SKM-1 treated with dmso at 0.1 percent for 144 hours (cell line): ENCODE results near the gene TMEM30A.

Source experiments
- DNase-seq: peaks from one replicate; lab custom pipeline; 2025; ENCODE audit not compliant: unreplicated experiment; lab: John Stamatoyannopoulos, UW

Gene TMEM30A

GRCh38 chr6:75292555-75292954 lies 8.0 kb upstream of the TMEM30A start:
- no peak for DNase-seq

DNA sequence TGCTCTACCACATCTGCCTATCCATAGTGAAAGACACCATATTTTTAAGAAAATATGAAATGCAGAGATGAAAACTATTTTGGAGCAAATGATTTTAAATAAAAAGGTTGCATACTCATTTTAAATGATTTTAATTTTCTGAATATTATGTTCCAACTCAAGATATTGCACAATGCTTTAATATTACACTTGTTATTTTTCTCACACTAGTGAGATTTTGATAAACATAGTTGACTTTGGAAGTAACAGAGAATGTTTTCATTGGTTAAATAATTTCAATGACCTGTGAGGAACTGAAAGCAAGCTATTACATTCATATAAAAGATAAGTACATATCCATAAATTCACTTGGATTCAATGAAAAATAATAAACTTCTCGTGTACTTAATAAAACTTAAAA lies 7.2 kb upstream of the TMEM30A start:
- DNase-seq = no peak

DNA sequence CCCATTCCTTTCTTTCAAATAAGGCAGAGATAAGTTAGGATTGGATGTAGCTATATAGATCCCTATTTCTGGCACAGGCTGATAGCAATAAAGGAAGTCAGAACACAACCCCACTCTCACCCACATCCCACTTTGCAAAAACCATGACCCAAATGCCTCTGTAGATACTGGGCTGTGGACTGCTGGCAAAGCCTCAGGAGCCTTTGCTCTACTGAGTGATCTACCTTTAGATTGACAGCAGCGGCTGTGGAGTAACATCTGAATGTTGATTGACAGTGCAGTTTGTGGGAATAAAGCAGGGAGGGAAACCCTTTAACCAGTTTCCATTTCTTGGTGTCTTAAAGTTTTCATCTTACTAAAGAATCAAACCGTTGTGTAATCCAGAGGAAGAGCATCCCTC lies 6.7 kb upstream of the TMEM30A start:
- no peak for DNase-seq

- no peak for DNase-seq
These were observed 5.7 kb upstream of the TMEM30A start for GRCh38 chr6:75290136-75290945.

DNA sequence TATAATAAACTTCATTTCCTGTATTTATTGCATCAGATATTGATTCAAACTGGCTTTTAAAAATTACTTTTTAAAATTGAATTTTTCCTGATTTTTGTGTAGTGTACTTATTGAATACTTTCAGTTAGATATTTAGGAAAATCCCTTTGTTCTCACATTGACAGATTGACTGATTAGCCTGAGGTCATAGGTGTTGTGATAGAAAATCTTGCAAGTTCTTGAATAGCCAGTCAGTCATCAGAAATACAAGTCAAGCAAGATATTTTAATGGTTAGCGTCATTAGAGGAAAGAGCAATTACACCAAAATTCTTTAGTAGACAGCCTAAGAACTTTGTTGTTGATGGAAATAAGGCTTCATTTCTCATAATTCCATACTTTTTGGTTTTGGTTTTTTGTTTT lies 3.4 kb upstream of the TMEM30A start:
- no peak for DNase-seq

GRCh38 chr6:75287424-75287823 lies 2.8 kb upstream of the TMEM30A start:
- no peak for DNase-seq

DNA sequence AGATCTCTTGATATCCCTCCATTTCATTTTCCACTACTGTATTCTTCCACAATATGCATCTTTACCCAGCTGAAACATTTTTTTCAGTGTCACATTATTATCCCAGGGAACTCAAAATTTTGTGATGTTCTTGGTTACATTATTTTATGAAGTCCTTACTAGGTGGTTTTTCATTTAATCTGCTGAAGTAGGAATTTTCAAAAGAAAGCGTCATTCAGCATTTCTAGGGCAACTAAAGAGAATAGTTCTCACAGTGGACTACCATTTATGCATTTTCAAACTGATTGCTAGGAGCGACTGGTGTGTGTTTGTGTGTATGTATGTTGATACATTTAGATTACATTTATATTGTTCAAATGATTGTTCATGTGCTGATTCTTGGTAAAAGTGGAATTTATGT lies 2.4 kb upstream of the TMEM30A start:
- no peak for DNase-seq

GRCh38 chr6:75285283-75285639 lies 669 bp upstream of the TMEM30A start:
- no peak for DNase-seq

DNA sequence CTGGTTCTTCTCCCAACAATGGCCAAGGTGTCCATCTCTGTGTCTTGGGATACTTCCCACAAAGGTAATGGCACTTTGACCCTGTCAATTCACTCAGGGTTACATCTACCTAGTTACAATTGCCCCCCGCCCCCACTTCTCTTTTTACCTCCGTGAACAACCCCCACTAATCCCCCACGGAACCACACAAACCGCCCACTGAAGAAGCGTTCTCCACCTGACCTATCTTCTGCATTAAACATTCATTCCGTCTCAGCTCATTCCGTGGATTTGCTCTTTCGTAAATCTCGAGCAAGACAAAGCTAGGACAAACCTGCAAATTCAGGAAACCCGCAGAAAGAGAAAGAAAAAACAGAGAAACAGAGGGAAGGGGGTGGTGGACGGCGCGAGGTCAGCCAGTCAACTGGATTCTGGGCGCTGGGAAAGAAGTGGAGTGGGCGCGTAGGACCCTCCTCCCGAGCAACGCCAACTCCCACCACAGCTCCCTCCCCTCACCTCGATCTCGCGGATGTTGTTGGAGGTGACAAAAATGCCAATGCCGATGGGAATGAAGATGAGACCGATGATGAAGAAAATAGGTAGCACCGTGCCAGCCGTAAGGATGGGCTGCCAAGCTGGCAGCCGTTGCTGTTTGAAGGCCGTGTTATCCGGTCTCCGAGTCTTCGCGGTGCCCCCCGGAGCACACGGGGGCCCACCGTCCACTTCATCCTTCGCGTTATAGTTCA lies 523 bp downstream of the TMEM30A start:
- DNase-seq = no peak

GRCh38 chr6:75282706-75283105 lies 1.9 kb downstream of the TMEM30A start:
- no peak for DNase-seq

DNA sequence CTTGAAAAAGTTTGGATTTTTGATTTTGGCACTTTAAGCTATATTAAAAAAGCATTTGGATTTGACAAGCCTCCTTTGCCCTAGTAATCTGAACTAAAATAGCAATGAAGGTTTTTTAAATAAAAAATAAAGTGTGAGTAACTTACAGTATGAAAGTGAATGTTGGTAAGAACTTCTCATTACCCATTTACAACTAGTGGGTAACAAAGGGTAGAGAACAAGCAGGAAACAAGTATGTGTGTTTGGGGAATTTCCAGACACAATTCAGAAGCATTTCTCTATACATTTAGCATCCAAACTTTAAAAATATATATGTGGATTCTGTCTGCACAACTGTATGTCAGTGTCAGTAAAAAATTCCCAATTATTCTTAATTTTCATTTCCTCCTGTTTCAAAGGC lies 2.9 kb downstream of the TMEM30A start:
- DNase-seq = no peak

GRCh38 chr6:75280131-75280855 lies 4.3 kb downstream of the TMEM30A start:
- no peak for DNase-seq

- no peak for DNase-seq
These were observed 5.2 kb downstream of the TMEM30A start for GRCh38 chr6:75279418-75279817.

GRCh38 chr6:75278474-75279077 lies 6.0 kb downstream of the TMEM30A start:
- no peak for DNase-seq

DNA sequence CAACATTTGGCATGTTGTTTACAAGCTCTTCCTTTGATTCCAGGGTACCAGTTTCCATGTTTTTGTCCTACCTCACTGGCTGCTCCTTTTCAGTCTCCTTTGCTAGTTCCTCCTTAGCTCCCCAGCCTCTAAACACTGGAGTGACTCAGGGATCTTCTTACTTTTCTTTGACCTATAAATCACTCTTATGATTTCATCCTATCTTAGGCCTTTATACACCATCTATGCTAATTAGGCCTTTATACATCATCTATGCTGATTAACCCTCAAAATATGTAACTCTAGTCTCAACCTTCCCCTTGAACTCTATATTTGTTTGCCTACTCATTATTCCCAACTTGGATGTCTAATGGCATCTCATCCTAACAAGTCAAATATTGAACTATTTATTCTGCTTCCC lies 9.5 kb downstream of the TMEM30A start:
- DNase-seq = no peak

DNA sequence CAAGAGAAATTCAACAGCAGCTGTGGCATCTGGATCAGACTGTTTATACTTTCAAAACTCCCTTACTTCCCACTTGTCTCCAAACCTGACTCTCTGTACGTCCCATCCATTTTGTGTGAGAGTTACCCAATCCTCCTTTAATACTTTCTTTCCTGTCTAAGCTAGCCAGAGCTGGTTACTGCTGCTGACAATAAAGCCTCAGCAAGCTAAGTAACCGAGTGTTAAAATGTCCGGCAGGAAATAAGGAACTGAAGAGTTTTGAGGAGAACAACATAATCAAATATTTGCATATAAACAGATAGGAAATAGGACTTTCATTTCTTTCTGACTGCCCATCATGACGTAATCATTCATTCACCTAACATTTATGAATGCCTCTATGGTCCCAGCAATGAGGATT lies 11.6 kb downstream of the TMEM30A start:
- peak; percentile 43 for DNase-seq

DNA sequence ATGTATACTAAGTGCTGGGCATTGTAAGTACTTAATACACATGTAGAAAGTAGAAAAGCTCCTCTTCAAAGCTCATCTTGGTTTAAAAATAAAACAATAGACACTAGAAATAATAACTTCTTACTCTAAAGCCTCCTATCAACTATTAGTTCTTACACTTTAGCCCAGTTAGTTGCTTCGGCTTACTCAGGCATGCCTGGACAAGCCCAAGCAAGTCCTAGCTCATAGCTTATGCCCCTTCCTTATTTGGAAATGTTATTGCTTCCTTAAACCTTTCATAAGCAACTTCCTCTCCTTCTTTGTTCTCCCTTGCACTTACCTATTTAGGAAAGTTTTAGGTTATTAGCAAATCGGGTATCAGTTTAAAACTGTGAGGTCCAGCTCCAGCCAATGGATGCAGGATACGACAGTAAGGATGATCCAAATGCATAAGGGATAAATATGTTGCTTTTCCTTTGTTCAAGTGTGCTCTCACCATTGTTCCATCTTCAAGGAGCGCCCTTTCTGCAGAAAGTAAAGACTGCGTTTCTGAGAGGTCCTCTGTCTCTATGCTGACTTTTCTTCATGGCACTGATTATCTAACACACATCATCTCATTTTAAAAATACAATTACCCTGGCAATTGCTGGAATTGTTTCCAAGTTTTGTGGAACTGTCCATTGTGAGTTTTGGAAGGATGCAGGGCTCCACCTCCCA lies 12.3 kb downstream of the TMEM30A start:
- peak; percentile 47 for DNase-seq

- DNase-seq = no peak
These were observed 15.6 kb downstream of the TMEM30A start for GRCh38 chr6:75268988-75269354.

- DNase-seq = no peak
These were observed 16.2 kb downstream of the TMEM30A start for GRCh38 chr6:75268121-75268987.

GRCh38 chr6:75267461-75267860 lies 17.1 kb downstream of the TMEM30A start:
- no peak for DNase-seq
